Transverse colon (tissue), 4 donors: ENCODE data around the gene PPCDC. TPM values are rescaled to one million over a fixed set of nuclear protein-coding genes. Genes with fewer than 3 reads are reported as not detected.

Experiments
- DNase-seq: peaks from one replicate; pipeline ENCODE4 v3.0.0-alpha.2; 2019
- H3K27ac ChIP-seq, 4 donors: fragments of 200-600 bp; sonication (generic); 2 replicates each; pipeline ENCODE4 v1.5.1; 2016 to 2018; ENCODE audit warnings: inconsistent platforms in 4 of 4
- H3K27me3 ChIP-seq: fragments of 200-600 bp; sonication (generic); 2 replicates; pipeline ENCODE4 v1.5.1; 2017; ENCODE audit warnings: inconsistent platforms
- H3K36me3 ChIP-seq, 4 donors: fragments of 200-600 bp; sonication (generic); 2 replicates each; pipeline ENCODE4 v1.5.1; 2017 to 2019; ENCODE audit warnings: inconsistent platforms in 4 of 4
- H3K4me1 ChIP-seq, 4 donors: fragments of 200-600 bp; sonication (generic); 2 replicates each; pipeline ENCODE4 v1.5.1; 2017 to 2020; ENCODE audit warnings: inconsistent platforms in 4 of 4
- H3K4me3 ChIP-seq, 4 donors: fragments of 200-600 bp; sonication (generic); 1 replicate in 1 of 4; 2 replicates in 3 of 4; pipeline versions ENCODE4 v1.5.1 to v1.6.1; 2017 to 2019; ENCODE audit warnings: inconsistent platforms in 4 of 4
- H3K9me3 ChIP-seq, 2 donors: fragments of 200-600 bp; sonication (generic); 2 replicates each; pipeline ENCODE4 v1.5.1; 2017 to 2019; ENCODE audit warnings: inconsistent platforms in 2 of 2
- EP300 ChIP-seq: sonication (generic); formaldehyde crosslinking; IDR thresholded peaks from one replicate; pipeline ENCODE4 v1.6.1; 2017; ENCODE audit warnings: antibody characterized with exemption, low read depth
- POLR2A ChIP-seq: fragments of 450-650 bp; IDR thresholded peaks from one replicate; pipeline ENCODE4 v1.6.1; 2016; ENCODE audit warnings: antibody characterized with exemption, mild to moderate bottlenecking, moderate library complexity
- POLR2AphosphoS5 ChIP-seq, 3 donors: sonication (generic); formaldehyde crosslinking; IDR thresholded peaks; one replicate each; pipeline ENCODE4 v1.6.1; 2016; ENCODE audit warnings: antibody characterized with exemption in 3 of 3
- WGBS, 2 donors: methylation state at CpG; one replicate each; pipeline ENCODE4 v1.1.5; 2018; ENCODE audit warnings: low coverage in 1 of 2; 5-methylcytosine and 5-hydroxymethylcytosine counted together
- in situ Hi-C, 4 donors: fragments of 200-750 bp; cut with MboI; loops; one replicate each; pipeline versions ENCODE4 v1.15.0 to v1.15.1; 2017; ENCODE audit warnings: low sequenced_read_pairs in 3 of 4, low pct_ligation_motif_present in 1 of 4, low pct_unique_long_range_greater_than_20kb in 1 of 4
- intact Hi-C: fragments of 100-400 bp; cut with DNase I; formaldehyde crosslinking; loops from one replicate; pipeline ENCODE4 v1.15.1; 2023; ENCODE audit warnings: low total_unique reads
- total RNA-seq, 4 donors: library from RNA; depleted of rRNA; stranded (reverse); fragments of >200 nt; gene quantifications; one replicate each; pipeline ENCODE4 v1.1.0, GENCODE V29; 2016
- TF ChIP-seq, protein P1 (sequence below), 5 experiments: fragments of 200-600 bp in 3 of 5; fragments of 450-650 bp in 2 of 5; sonication (generic) in 3 of 5; IDR thresholded peaks; 1 replicate in 2 of 5; 2 replicates in 3 of 5; pipeline ENCODE4 v1.5.1; 2016 to 2017; ENCODE audit warnings: antibody characterized with exemption in 5 of 5, inconsistent platforms in 3 of 5, mild to moderate bottlenecking in 2 of 5, moderate library complexity in 1 of 5

The PPCDC gene
- total RNA-seq, 4 donors from 2014 or later = 5.2 to 54.5 (median 25.2) TPM

DNA sequence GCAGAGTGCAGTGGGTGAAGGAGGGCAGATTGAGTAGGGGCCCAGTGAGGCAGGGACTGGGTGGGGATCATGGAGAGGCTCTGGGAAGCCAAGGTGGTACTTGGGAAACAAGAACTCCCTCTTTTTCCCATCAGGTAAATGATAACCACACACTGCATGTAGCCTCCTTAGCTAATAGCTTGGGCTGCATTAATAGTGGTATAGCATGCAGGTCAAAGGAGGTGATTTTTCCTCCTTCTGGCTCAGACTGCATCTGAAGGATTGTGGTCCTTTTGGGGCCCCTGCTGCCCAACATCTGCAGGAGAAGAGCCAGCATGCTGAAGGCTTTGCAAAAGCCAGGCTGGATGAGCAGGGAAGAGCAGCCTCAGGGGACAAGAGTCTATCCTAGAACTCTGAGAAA, 45.4 kb downstream of the PPCDC start:
- H3K4me1 ChIP-seq = peaks cover 0 to 13% (median 0%) of the 10 kb centered on the region in 4 donors
- in situ Hi-C loops (no loop called here), intact Hi-C loops (no loop called here)
- H3K4me3 ChIP-seq = no peak overlapping the region
- DNase-seq = no peak
- H3K27ac ChIP-seq = no peak overlapping the region
- TF ChIP-seq POLR2AphosphoS5 (IDR thresholded peaks at IDR 0.05) (no peak), POLR2A (no peak), EP300 (no peak)
- TF ChIP-seq, protein P1, sequence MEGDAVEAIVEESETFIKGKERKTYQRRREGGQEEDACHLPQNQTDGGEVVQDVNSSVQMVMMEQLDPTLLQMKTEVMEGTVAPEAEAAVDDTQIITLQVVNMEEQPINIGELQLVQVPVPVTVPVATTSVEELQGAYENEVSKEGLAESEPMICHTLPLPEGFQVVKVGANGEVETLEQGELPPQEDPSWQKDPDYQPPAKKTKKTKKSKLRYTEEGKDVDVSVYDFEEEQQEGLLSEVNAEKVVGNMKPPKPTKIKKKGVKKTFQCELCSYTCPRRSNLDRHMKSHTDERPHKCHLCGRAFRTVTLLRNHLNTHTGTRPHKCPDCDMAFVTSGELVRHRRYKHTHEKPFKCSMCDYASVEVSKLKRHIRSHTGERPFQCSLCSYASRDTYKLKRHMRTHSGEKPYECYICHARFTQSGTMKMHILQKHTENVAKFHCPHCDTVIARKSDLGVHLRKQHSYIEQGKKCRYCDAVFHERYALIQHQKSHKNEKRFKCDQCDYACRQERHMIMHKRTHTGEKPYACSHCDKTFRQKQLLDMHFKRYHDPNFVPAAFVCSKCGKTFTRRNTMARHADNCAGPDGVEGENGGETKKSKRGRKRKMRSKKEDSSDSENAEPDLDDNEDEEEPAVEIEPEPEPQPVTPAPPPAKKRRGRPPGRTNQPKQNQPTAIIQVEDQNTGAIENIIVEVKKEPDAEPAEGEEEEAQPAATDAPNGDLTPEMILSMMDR (IDR thresholded peaks at IDR 0.05) = no peak
- no peaks in the 10 kb centered on the region for H3K36me3 ChIP-seq
- H3K27me3 ChIP-seq = no peaks in the 10 kb centered on the region
- peaks cover 0 to 5% of the 10 kb centered on the region in 2 donors for H3K9me3 ChIP-seq

DNA sequence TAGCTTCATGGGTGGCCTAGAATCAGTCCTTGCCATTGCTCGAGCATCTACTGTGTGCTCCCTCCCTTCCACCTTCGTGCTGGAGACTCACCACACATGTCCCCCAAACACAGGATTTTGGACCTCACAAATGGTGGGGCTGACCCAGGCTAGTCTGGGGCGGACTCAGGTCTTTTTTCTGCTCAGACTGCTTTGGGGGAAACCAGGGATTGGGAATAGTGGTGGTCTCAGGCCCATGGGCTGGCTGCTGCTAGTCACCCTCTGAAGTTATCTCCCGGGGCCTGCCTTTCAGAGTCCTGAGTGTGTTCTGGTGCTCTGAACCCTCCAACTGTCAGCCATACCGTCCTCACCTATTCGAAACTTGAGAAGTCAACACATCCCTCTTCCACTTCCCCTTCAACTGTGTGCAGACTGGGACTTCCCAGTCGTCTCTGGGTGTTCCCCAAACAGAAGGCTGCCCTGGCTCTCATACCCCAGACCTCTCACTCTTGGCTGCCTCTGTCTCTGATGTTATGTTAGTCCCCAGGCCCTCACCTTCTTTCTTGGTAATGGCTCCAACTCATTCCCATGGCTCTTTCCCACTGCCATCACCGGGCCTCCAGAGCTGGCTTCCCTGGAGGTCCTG, 46.0 kb downstream of the PPCDC start:
- TF ChIP-seq, protein P1 (IDR thresholded peaks at IDR 0.05) = no peak
- TF ChIP-seq EP300 = no peak
- TF ChIP-seq POLR2A = no peak
- TF ChIP-seq POLR2AphosphoS5 (IDR thresholded peaks at IDR 0.05) = no peak
- H3K4me1 ChIP-seq = peaks cover 0 to 13% (median 0%) of the 10 kb centered on the region in 4 donors
- H3K27ac ChIP-seq = no peak overlapping the region
- intact Hi-C loops = no loop called here
- no peak overlapping the region for H3K4me3 ChIP-seq
- no peak for DNase-seq
- peaks cover 0 to 5% of the 10 kb centered on the region in 2 donors for H3K9me3 ChIP-seq
- no peaks in the 10 kb centered on the region for H3K27me3 ChIP-seq
- no peaks in the 10 kb centered on the region for H3K36me3 ChIP-seq
- in situ Hi-C loops = no loop called here
- WGBS, 2 donors = 71 to 80% methylated on average over 1 to 8 of the region's 8 CpGs

DNA sequence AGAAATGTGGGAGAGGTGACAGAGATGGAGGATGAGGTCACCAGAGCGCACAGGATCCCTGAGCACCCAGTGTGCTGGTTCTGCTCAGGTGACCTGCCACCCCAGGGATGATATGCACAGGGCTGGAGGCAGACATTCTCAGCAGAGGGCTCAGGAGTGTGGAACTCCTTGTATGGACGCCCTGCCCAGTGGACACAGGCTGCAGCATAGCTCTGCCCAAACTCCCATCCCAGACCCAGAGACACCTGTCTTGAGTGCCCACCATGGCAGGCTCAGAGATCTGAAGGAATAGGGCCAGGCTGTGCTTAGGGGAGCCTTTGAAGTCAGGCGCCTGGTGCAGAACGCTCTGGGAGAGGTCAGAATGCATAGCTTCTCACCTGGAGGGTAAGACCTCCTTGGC, 47.3 kb downstream of the PPCDC start:
- peaks cover 0 to 5% of the 10 kb centered on the region in 2 donors for H3K9me3 ChIP-seq
- TF ChIP-seq POLR2A (no peak), EP300 (no peak), POLR2AphosphoS5 (IDR thresholded peaks at IDR 0.05) (no peak)
- TF ChIP-seq, protein P1 (IDR thresholded peaks at IDR 0.05) = no peak
- peaks cover 0 to 10% (median 0%) of the 10 kb centered on the region in 4 donors for H3K4me1 ChIP-seq
- no peak overlapping the region for H3K4me3 ChIP-seq
- no peaks in the 10 kb centered on the region for H3K27me3 ChIP-seq
- in situ Hi-C loops = no loop called here
- intact Hi-C loops = no loop called here
- DNase-seq = no peak
- no peaks in the 10 kb centered on the region for H3K36me3 ChIP-seq
- no peak overlapping the region for H3K27ac ChIP-seq
- WGBS, 2 donors = 95% methylated on average over 4 of the region's 4 CpGs; no CpG with 5 or more reads in 1 of the 2 donors

DNA sequence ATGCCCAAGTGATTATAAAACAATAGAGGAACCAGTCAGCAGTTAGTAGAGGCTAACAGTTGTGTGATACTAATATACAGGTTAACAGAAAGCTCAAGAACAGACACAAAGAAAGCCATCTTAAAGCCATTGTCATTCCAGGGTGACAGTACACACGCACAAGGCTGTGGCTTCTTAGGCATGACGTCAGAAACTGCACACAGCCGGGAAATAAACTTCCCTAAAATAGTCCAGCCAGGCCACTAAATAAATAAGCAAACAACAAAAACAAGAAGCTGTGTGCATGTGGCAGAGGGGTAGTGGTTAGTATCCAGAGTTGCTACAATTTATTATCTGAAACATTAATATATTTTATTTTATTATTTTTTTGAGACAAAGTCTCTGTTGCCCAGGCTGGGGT, 49.8 kb downstream of the PPCDC start:
- no peaks in the 10 kb centered on the region for H3K36me3 ChIP-seq
- no peak for TF ChIP-seq POLR2AphosphoS5 (IDR thresholded peaks at IDR 0.05)
- no peak for TF ChIP-seq POLR2A
- TF ChIP-seq, protein P1 (IDR thresholded peaks at IDR 0.05) = no peak
- no peak for TF ChIP-seq EP300
- no peak for DNase-seq
- no peaks in the 10 kb centered on the region for H3K4me1 ChIP-seq
- no peak overlapping the region for H3K27ac ChIP-seq
- H3K9me3 ChIP-seq = no peaks in the 10 kb centered on the region
- H3K4me3 ChIP-seq = no peak overlapping the region
- intact Hi-C loops = no loop called here
- WGBS, 2 donors = 60 to 78% methylated on average over 1 to 3 of the region's 3 CpGs
- no peaks in the 10 kb centered on the region for H3K27me3 ChIP-seq
- in situ Hi-C loops = no loop called here
